ENCODE data around the gene C1QTNF9B. TPM values are rescaled to one million over a fixed set of nuclear protein-coding genes. Genes with fewer than 3 reads are reported as not detected.

C1QTNF9B gene
- total RNA-seq, 2 donors from 2014 or later = 2.4 TPM; not detected in 1

DNA sequence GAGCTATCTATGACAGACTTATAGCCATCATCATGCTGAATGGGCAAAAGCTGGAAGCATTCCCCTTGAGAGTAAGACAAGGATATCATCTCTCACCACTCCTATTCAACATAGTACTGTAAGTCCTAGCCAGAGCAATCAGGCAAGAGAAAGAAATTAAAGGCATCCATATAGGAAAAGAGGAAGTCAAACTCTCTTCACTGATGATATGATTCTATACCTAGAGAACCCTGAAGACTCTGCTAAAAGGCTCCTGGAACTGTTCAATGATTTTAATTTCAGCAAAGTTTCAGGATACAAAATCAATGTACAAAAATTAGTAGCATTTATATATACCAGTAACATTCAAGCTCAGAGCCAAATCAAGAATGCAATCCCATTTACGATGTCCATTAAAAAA, 21.7 kb upstream of the C1QTNF9B start:
- TF ChIP-seq, protein P1, sequence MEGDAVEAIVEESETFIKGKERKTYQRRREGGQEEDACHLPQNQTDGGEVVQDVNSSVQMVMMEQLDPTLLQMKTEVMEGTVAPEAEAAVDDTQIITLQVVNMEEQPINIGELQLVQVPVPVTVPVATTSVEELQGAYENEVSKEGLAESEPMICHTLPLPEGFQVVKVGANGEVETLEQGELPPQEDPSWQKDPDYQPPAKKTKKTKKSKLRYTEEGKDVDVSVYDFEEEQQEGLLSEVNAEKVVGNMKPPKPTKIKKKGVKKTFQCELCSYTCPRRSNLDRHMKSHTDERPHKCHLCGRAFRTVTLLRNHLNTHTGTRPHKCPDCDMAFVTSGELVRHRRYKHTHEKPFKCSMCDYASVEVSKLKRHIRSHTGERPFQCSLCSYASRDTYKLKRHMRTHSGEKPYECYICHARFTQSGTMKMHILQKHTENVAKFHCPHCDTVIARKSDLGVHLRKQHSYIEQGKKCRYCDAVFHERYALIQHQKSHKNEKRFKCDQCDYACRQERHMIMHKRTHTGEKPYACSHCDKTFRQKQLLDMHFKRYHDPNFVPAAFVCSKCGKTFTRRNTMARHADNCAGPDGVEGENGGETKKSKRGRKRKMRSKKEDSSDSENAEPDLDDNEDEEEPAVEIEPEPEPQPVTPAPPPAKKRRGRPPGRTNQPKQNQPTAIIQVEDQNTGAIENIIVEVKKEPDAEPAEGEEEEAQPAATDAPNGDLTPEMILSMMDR (IDR thresholded peaks at IDR 0.05) = no peak
- TF ChIP-seq POLR2A (IDR thresholded peaks at IDR 0.05) = no peak
- TF ChIP-seq POLR2AphosphoS5 (IDR thresholded peaks at IDR 0.05) = no peak
- Histone ChIP-seq H3K4me1 (replicated peaks) (no peaks in the 10 kb centered on the region), H3K9me3 (no peaks in the 10 kb centered on the region), H3K27me3 (replicated peaks; ENCODE audit: insufficient read depth) (no peaks in the 10 kb centered on the region), H3K4me3 (no peak overlapping the region), H3K27ac (no peak overlapping the region), H3K36me3 (no peaks in the 10 kb centered on the region)
- no peak for DNase-seq (ENCODE audit: low spot score)
- 97% methylated on average over 1 of the region's 1 CpG for WGBS
- intact Hi-C loops (cut with DNase I) = no loop called here

DNA sequence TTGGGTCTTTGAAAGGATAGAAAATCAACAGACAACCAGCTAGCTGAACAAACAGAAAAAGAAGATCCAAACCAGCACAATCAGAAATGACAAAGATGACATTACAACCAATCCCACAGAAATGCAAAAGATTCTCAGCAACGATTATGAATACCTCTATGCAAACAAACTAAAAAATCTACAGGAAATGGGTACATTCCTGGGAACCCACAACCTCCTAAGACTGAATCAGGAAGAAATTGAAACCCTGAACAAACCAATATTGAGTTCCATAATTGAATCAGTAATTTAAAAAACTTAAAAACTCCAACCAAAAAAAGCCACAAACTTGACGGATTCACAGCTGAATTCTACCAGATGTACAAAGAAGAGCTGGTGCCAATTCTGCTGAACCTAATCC, 20.9 kb upstream of the C1QTNF9B start:
- Histone ChIP-seq H3K4me3 (no peak overlapping the region), H3K27ac (no peak overlapping the region), H3K4me1 (replicated peaks) (no peaks in the 10 kb centered on the region), H3K27me3 (replicated peaks; ENCODE audit: insufficient read depth) (no peaks in the 10 kb centered on the region), H3K36me3 (no peaks in the 10 kb centered on the region), H3K9me3 (no peaks in the 10 kb centered on the region)
- no peak for DNase-seq (ENCODE audit: low spot score)
- intact Hi-C loops (cut with DNase I) = no loop called here
- no peak for TF ChIP-seq POLR2A (IDR thresholded peaks at IDR 0.05)
- TF ChIP-seq POLR2AphosphoS5 (IDR thresholded peaks at IDR 0.05) = no peak
- TF ChIP-seq, protein P1 (IDR thresholded peaks at IDR 0.05) = no peak
- WGBS = 72% methylated on average over 2 of the region's 2 CpGs

DNA sequence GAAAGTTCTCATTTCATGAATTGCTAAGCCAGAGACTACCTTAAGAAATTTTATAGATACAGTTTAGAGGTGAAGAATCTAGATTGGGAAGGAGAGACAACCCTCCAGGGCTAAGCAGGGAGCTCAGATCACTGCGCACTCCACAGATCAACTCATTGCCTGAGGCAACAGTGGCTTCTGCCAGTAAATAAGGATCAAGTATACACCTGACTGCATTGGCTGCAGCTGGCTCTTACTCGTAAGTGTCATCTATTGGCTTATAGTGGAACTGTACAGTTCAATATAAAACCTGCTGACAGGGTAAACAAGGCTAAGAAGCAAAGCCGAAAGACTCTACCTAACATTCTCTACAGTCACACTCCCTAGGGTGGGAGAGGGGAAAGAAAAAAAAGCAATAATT, 18.0 kb upstream of the C1QTNF9B start:
- WGBS = 55% methylated on average over 3 of the region's 3 CpGs
- Histone ChIP-seq H3K36me3 (no peaks in the 10 kb centered on the region), H3K4me3 (no peak overlapping the region), H3K27ac (no peak overlapping the region), H3K9me3 (no peaks in the 10 kb centered on the region), H3K4me1 (replicated peaks) (no peaks in the 10 kb centered on the region), H3K27me3 (replicated peaks; ENCODE audit: insufficient read depth) (no peaks in the 10 kb centered on the region)
- intact Hi-C loops (cut with DNase I) = no loop called here
- DNase-seq (ENCODE audit: low spot score) = no peak
- TF ChIP-seq, protein P1 (IDR thresholded peaks at IDR 0.05) = no peak
- TF ChIP-seq POLR2A (IDR thresholded peaks at IDR 0.05) (no peak), POLR2AphosphoS5 (IDR thresholded peaks at IDR 0.05) (no peak)

DNA sequence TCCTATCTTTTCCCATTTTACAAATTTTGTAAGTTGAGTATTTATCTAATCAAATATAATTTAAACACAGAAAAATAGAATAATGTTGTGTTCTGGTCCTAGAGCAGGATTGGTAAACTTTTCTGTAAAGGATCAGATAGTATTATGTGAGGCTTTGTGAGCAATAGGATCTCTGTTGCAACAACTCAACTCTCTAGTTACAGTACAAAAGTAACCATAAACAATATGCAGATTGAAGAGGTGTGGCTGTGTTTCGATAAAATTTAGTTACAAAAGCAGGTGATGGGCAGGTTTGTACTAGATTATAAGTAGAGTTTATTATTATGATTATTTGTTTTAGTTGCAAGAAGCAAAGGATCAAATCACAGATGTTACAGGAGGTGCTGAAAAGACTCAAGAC, 15.2 kb upstream of the C1QTNF9B start:
- no peak for DNase-seq (ENCODE audit: low spot score)
- Histone ChIP-seq H3K27me3 (replicated peaks; ENCODE audit: insufficient read depth) (no peaks in the 10 kb centered on the region), H3K4me3 (no peak overlapping the region), H3K27ac (no peak overlapping the region), H3K36me3 (no peaks in the 10 kb centered on the region), H3K4me1 (replicated peaks) (no peaks in the 10 kb centered on the region), H3K9me3 (no peaks in the 10 kb centered on the region)
- intact Hi-C loops (cut with DNase I) = no loop called here
- 49% methylated on average over 1 of the region's 1 CpG for WGBS
- no peak for TF ChIP-seq POLR2A (IDR thresholded peaks at IDR 0.05)
- TF ChIP-seq, protein P1 (IDR thresholded peaks at IDR 0.05) = no peak
- no peak for TF ChIP-seq POLR2AphosphoS5 (IDR thresholded peaks at IDR 0.05)

DNA sequence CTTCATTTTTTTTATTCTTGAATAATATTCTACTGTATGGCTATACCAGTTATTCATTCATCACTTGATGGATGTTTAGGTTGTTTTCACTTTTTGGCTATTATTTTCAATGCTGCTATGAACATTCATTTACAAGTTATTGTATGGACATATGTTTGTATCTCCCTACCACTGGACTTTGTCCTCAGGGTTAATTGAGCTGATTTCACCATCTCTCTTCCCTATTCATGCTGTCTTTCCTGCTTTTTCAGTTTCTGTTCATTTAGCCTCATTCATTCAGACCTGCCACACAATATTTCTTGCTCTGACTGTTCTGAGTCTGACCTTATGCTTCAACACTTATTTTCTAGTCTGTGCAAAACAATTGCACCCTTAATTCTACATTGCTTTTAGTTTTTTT, 12.3 kb upstream of the C1QTNF9B start:
- intact Hi-C loops (cut with DNase I) = no loop called here
- no peak for DNase-seq (ENCODE audit: low spot score)
- Histone ChIP-seq H3K27me3 (replicated peaks; ENCODE audit: insufficient read depth) (no peaks in the 10 kb centered on the region), H3K27ac (no peak overlapping the region), H3K9me3 (no peaks in the 10 kb centered on the region), H3K4me1 (replicated peaks) (no peaks in the 10 kb centered on the region), H3K36me3 (no peaks in the 10 kb centered on the region), H3K4me3 (no peak overlapping the region)
- TF ChIP-seq POLR2AphosphoS5 (IDR thresholded peaks at IDR 0.05) (no peak), POLR2A (IDR thresholded peaks at IDR 0.05) (no peak)
- TF ChIP-seq, protein P1 (IDR thresholded peaks at IDR 0.05) = no peak
